ENCODE measurements around the gene VPREB3.

The VPREB3 gene

GRCh38 chr22:23713696-23714595 is 40.3 kb downstream of the VPREB3 start:
- POLR2A ChIA-PET = no interaction called here
- CTCF ChIA-PET = interaction anchor here (1.2 kb wide), 1 partner anchor 135 kb away, joined by 5 read pairs; no protein-coding TSS in a partner anchor
- H3K4me3 ChIP-seq (ENCODE audit: low read depth, low read length) = no peak overlapping the region
- no peak for DNase-seq (ENCODE audit: low read depth, low spot score)
- TF ChIP-seq, protein P1, sequence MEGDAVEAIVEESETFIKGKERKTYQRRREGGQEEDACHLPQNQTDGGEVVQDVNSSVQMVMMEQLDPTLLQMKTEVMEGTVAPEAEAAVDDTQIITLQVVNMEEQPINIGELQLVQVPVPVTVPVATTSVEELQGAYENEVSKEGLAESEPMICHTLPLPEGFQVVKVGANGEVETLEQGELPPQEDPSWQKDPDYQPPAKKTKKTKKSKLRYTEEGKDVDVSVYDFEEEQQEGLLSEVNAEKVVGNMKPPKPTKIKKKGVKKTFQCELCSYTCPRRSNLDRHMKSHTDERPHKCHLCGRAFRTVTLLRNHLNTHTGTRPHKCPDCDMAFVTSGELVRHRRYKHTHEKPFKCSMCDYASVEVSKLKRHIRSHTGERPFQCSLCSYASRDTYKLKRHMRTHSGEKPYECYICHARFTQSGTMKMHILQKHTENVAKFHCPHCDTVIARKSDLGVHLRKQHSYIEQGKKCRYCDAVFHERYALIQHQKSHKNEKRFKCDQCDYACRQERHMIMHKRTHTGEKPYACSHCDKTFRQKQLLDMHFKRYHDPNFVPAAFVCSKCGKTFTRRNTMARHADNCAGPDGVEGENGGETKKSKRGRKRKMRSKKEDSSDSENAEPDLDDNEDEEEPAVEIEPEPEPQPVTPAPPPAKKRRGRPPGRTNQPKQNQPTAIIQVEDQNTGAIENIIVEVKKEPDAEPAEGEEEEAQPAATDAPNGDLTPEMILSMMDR (IDR thresholded peaks at IDR 0.05; ENCODE audit: insufficient read depth, low read length, missing control alignments) = no peak

- POLR2A ChIA-PET = no interaction called here
- TF ChIP-seq, protein P1 (IDR thresholded peaks at IDR 0.05; ENCODE audit: insufficient read depth, low read length, missing control alignments) = no peak
- H3K4me3 ChIP-seq (ENCODE audit: low read depth, low read length) = no peak overlapping the region
- DNase-seq (ENCODE audit: low read depth, low spot score) = no peak
- CTCF ChIA-PET = no interaction called here
Observed at GRCh38 chr22:23712256-23712655, 42.0 kb downstream of the VPREB3 start.

- CTCF ChIA-PET = no interaction called here
- POLR2A ChIA-PET = no interaction called here
- TF ChIP-seq, protein P1 (IDR thresholded peaks at IDR 0.05; ENCODE audit: insufficient read depth, low read length, missing control alignments) = no peak
- no peak overlapping the region for H3K4me3 ChIP-seq (ENCODE audit: low read depth, low read length)
- no peak for DNase-seq (ENCODE audit: low read depth, low spot score)
Observed at GRCh38 chr22:23709107-23709506, 45.1 kb downstream of the VPREB3 start.

- H3K4me3 ChIP-seq (ENCODE audit: low read depth, low read length) = no peak overlapping the region
- ChIA-PET POLR2A (no interaction called here), CTCF (no interaction called here)
- DNase-seq (ENCODE audit: low read depth, low spot score) = no peak
- TF ChIP-seq, protein P1 (IDR thresholded peaks at IDR 0.05; ENCODE audit: insufficient read depth, low read length, missing control alignments) = no peak
Observed at GRCh38 chr22:23708270-23708669, 46.0 kb downstream of the VPREB3 start.

- ChIA-PET CTCF (interaction anchor here (1.2 kb wide), 1 partner anchor 145 kb away, joined by 4 read pairs; no protein-coding TSS in a partner anchor), POLR2A (no interaction called here)
- no peak for DNase-seq (ENCODE audit: low read depth, low spot score)
Observed at GRCh38 chr22:23705358-23705757, 48.9 kb downstream of the VPREB3 start.

GRCh38 chr22:23704829-23705228 is 49.4 kb downstream of the VPREB3 start:
- CTCF ChIA-PET = no interaction called here

More at GRCh38 chr22:23705358-23705757, 48.9 kb downstream of the VPREB3 start:
- TF ChIP-seq, protein P1 (IDR thresholded peaks at IDR 0.05; ENCODE audit: insufficient read depth, low read length, missing control alignments) = no peak
- no peak overlapping the region for H3K4me3 ChIP-seq (ENCODE audit: low read depth, low read length)

More at GRCh38 chr22:23704829-23705228, 49.4 kb downstream of the VPREB3 start:
- no peak for DNase-seq (ENCODE audit: low read depth, low spot score)
- TF ChIP-seq, protein P1 (IDR thresholded peaks at IDR 0.05; ENCODE audit: insufficient read depth, low read length, missing control alignments) = no peak
- POLR2A ChIA-PET = no interaction called here
- H3K4me3 ChIP-seq (ENCODE audit: low read depth, low read length) = no peak overlapping the region

All from AG04449 (cell line).